ENCODE measurements around the gene IFT74.

The IFT74 gene

DNA sequence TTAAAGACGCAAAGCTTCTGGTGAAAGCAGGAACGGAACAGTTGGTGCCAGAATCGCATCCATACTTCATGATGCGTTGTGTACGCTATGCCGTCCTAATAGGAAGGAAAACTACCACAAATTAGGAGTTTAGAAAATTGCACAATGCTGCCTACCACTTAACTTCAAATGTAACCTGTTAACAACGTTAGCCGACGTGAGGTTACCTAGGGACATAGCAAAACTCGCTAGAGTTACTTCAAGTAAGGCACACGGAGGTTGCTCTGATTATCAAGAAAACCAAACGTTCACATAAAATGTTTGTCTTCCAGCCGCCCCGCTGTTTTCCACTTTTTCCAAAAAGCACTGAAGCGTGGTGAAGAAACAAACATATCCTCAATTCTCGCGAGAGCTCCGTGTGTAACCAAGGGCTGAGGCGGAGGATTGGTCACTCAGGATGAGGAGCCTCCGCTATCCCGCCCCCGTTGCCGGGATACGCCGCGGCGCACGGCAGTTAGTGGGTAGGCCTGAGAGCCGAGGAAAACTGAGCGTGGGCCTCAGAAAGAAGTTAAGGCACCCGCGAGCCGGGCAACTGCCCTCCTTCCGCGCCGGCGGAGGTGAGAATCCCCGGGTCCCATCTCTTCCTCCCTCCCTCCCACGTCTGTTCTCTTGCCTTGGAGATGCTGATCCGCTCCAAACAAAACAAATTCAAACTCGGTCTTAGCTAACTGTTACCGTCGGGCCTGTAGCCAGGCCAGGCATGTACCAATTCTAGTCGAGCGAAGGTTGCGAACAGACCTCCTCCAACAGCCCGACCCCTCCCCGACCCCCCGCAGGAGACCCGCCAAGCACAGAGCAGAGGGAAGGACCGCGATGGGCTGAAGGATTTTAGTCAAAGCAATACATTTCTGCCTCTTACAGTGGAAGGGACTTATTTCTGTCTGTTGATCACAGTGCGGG lies at the start of gene IFT74:
TSS of gene IFT74 (plus strand) at position 492 of the 939 bp plus-strand sequence. CDS start 5,556 bp downstream, outside the sequence.
- no peaks in the 10 kb centered on the region for H3K36me3 ChIP-seq (ENCODE audit: control insufficient read depth in 2 of 2, insufficient read depth in 2 of 2, low read length in 2 of 2)
- H3K27me3 ChIP-seq (ENCODE audit: control insufficient read depth in 2 of 2, insufficient read depth in 2 of 2, low read length in 2 of 2) = no peaks in the 10 kb centered on the region
- no peaks in the 10 kb centered on the region for H3K9me3 ChIP-seq (ENCODE audit: control insufficient read depth in 2 of 2, low read length in 2 of 2)
- H3K27ac ChIP-seq (ENCODE audit: low read depth in 2 of 2, low read length in 2 of 2) = peak within 1 kb of the TSS; percentile 89 to 90
- H3K4me1 ChIP-seq (ENCODE audit: control insufficient read depth in 2 of 2, insufficient read depth in 2 of 2, low read length in 2 of 2) = peaks cover 4 to 11% of the 10 kb centered on the region in 2 donors
- peak within 1 kb of the TSS; percentile 89 to 99 for H3K4me3 ChIP-seq (ENCODE audit: low read length in 2 of 2)
- peak within 1 kb of the TSS; percentile 85 to 86 for H3K9ac ChIP-seq (ENCODE audit: low read depth in 1 of 2, low read length in 2 of 2)

- H3K4me3 ChIP-seq (ENCODE audit: low read length in 2 of 2) = no peak overlapping the region
- H3K9me3 ChIP-seq (ENCODE audit: control insufficient read depth in 2 of 2, low read length in 2 of 2) = no peaks in the 10 kb centered on the region
- no peak overlapping the region for H3K27ac ChIP-seq (ENCODE audit: low read depth in 2 of 2, low read length in 2 of 2)
- peaks cover 23 to 38% of the 10 kb centered on the region in 2 donors for H3K36me3 ChIP-seq (ENCODE audit: control insufficient read depth in 2 of 2, insufficient read depth in 2 of 2, low read length in 2 of 2)
- no peaks in the 10 kb centered on the region for H3K4me1 ChIP-seq (ENCODE audit: control insufficient read depth in 2 of 2, insufficient read depth in 2 of 2, low read length in 2 of 2)
- H3K27me3 ChIP-seq (ENCODE audit: control insufficient read depth in 2 of 2, insufficient read depth in 2 of 2, low read length in 2 of 2) = no peaks in the 10 kb centered on the region
- H3K9ac ChIP-seq (ENCODE audit: low read depth in 1 of 2, low read length in 2 of 2) = no peak overlapping the region
Measured at GRCh38 chr9:26913138-26913668, 43.0 kb upstream of the IFT74 start.

- Histone ChIP-seq H3K9ac (ENCODE audit: low read depth in 1 of 2, low read length in 2 of 2) (no peak overlapping the region), H3K36me3 (ENCODE audit: control insufficient read depth in 2 of 2, insufficient read depth in 2 of 2, low read length in 2 of 2) (peaks cover 52 to 61% of the 10 kb centered on the region in 2 donors), H3K4me1 (ENCODE audit: control insufficient read depth in 2 of 2, insufficient read depth in 2 of 2, low read length in 2 of 2) (no peaks in the 10 kb centered on the region), H3K4me3 (ENCODE audit: low read length in 2 of 2) (no peak overlapping the region), H3K27ac (ENCODE audit: low read depth in 2 of 2, low read length in 2 of 2) (no peak overlapping the region), H3K9me3 (ENCODE audit: control insufficient read depth in 2 of 2, low read length in 2 of 2) (no peaks in the 10 kb centered on the region), H3K27me3 (ENCODE audit: control insufficient read depth in 2 of 2, insufficient read depth in 2 of 2, low read length in 2 of 2) (no peaks in the 10 kb centered on the region)
Measured at GRCh38 chr9:26919698-26920097, 36.5 kb upstream of the IFT74 start.

- no peaks in the 10 kb centered on the region for H3K9me3 ChIP-seq (ENCODE audit: control insufficient read depth in 2 of 2, low read length in 2 of 2)
- peaks cover 43 to 52% of the 10 kb centered on the region in 2 donors for H3K36me3 ChIP-seq (ENCODE audit: control insufficient read depth in 2 of 2, insufficient read depth in 2 of 2, low read length in 2 of 2)
- no peak overlapping the region for H3K27ac ChIP-seq (ENCODE audit: low read depth in 2 of 2, low read length in 2 of 2)
- peaks cover 0 to 2% of the 10 kb centered on the region in 2 donors for H3K4me1 ChIP-seq (ENCODE audit: control insufficient read depth in 2 of 2, insufficient read depth in 2 of 2, low read length in 2 of 2)
- no peak overlapping the region for H3K4me3 ChIP-seq (ENCODE audit: low read length in 2 of 2)
- H3K9ac ChIP-seq (ENCODE audit: low read depth in 1 of 2, low read length in 2 of 2) = no peak overlapping the region
- H3K27me3 ChIP-seq (ENCODE audit: control insufficient read depth in 2 of 2, insufficient read depth in 2 of 2, low read length in 2 of 2) = no peaks in the 10 kb centered on the region
Measured at GRCh38 chr9:26925609-26926008, 30.6 kb upstream of the IFT74 start.

DNA sequence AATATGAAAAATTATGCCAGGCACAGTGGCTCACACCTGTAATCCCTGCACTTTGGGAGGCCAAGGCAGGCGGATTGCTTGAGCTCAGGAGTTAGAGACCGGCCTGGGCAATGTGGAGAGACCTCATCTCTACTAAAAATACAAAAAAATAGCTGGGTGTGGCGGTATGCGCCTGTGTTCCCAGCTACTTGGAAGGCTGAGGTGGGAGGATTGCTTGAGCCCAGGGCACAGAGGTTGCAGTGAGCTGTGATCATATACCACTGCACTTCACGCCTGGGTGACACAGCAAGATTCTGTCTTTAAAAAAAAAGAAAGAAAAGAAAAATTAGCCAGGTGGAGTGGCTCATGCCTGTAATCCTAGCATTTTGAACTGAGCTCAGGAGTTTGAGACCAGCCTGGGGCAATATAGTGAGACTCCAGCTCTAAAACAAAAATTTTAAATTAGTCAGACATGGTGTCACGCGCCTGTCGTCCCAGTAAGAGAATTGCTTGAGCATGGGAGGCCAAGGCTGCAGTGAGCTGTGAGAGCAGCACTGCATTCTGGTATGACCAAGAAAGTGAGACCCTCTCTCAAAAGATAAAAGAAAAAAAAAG lies 27.2 kb upstream of the IFT74 start:
- peaks cover 0 to 2% of the 10 kb centered on the region in 2 donors for H3K4me1 ChIP-seq (ENCODE audit: control insufficient read depth in 2 of 2, insufficient read depth in 2 of 2, low read length in 2 of 2)
- no peaks in the 10 kb centered on the region for H3K27me3 ChIP-seq (ENCODE audit: control insufficient read depth in 2 of 2, insufficient read depth in 2 of 2, low read length in 2 of 2)
- H3K36me3 ChIP-seq (ENCODE audit: control insufficient read depth in 2 of 2, insufficient read depth in 2 of 2, low read length in 2 of 2) = peaks cover 25 to 39% of the 10 kb centered on the region in 2 donors
- no peak overlapping the region for H3K4me3 ChIP-seq (ENCODE audit: low read length in 2 of 2)
- no peak overlapping the region for H3K27ac ChIP-seq (ENCODE audit: low read depth in 2 of 2, low read length in 2 of 2)
- H3K9me3 ChIP-seq (ENCODE audit: control insufficient read depth in 2 of 2, low read length in 2 of 2) = no peaks in the 10 kb centered on the region
- no peak overlapping the region for H3K9ac ChIP-seq (ENCODE audit: low read depth in 1 of 2, low read length in 2 of 2)

DNA sequence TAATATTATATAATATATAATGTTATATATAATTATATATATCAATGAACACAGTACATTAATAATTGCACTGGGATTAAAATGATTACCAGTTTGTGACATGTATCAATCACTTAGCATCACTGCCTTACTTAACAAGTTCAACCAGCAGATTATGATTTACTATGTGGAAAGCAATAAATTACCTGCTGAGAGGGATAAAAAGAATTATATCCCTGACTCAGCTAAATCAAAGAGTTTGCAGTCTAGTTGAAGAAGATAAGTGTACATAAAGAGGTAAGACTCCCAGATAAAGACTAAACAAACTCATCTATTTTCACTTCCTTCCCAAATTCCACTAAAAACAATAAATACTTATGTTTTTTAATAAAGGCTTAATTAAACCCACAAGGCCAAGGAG lies 20.4 kb upstream of the IFT74 start:
- Histone ChIP-seq H3K36me3 (ENCODE audit: control insufficient read depth in 2 of 2, insufficient read depth in 2 of 2, low read length in 2 of 2) (peaks cover 0 to 6% of the 10 kb centered on the region in 2 donors), H3K27ac (ENCODE audit: low read depth in 2 of 2, low read length in 2 of 2) (no peak overlapping the region), H3K27me3 (ENCODE audit: control insufficient read depth in 2 of 2, insufficient read depth in 2 of 2, low read length in 2 of 2) (no peaks in the 10 kb centered on the region), H3K9ac (ENCODE audit: low read depth in 1 of 2, low read length in 2 of 2) (no peak overlapping the region), H3K4me1 (ENCODE audit: control insufficient read depth in 2 of 2, insufficient read depth in 2 of 2, low read length in 2 of 2) (no peaks in the 10 kb centered on the region), H3K4me3 (ENCODE audit: low read length in 2 of 2) (no peak overlapping the region), H3K9me3 (ENCODE audit: control insufficient read depth in 2 of 2, low read length in 2 of 2) (no peaks in the 10 kb centered on the region)

DNA sequence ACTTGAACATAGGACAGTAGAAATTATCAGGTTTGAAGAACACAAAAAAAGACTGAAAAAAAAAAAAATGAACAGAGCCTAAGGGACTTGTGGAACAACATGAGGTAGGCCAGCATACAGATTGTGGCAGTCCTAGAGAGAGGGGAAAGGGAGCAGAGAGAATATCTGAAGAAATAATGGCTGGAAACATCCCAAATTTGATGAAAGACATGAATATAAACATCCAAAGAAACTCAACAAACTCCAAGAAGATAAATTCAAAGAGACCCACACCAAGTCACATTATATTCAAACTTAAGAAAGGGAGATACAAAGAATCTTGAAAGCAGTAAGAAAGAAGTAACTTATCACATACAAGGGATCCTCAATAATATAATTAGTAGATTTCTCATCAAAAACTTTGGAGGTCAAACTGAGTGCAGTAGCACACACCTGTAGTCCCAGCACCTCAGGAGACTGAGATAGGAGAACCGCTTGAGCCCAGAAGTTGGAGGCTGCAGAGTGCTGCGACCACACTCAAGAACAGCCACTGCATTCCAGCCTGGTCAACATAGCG lies 18.3 kb upstream of the IFT74 start:
- H3K27me3 ChIP-seq (ENCODE audit: control insufficient read depth in 2 of 2, insufficient read depth in 2 of 2, low read length in 2 of 2) = no peaks in the 10 kb centered on the region
- no peaks in the 10 kb centered on the region for H3K36me3 ChIP-seq (ENCODE audit: control insufficient read depth in 2 of 2, insufficient read depth in 2 of 2, low read length in 2 of 2)
- no peaks in the 10 kb centered on the region for H3K4me1 ChIP-seq (ENCODE audit: control insufficient read depth in 2 of 2, insufficient read depth in 2 of 2, low read length in 2 of 2)
- no peak overlapping the region for H3K27ac ChIP-seq (ENCODE audit: low read depth in 2 of 2, low read length in 2 of 2)
- H3K9me3 ChIP-seq (ENCODE audit: control insufficient read depth in 2 of 2, low read length in 2 of 2) = no peaks in the 10 kb centered on the region
- no peak overlapping the region for H3K4me3 ChIP-seq (ENCODE audit: low read length in 2 of 2)
- H3K9ac ChIP-seq (ENCODE audit: low read depth in 1 of 2, low read length in 2 of 2) = no peak overlapping the region

- no peaks in the 10 kb centered on the region for H3K36me3 ChIP-seq (ENCODE audit: control insufficient read depth in 2 of 2, insufficient read depth in 2 of 2, low read length in 2 of 2)
- no peak overlapping the region for H3K9ac ChIP-seq (ENCODE audit: low read depth in 1 of 2, low read length in 2 of 2)
- H3K9me3 ChIP-seq (ENCODE audit: control insufficient read depth in 2 of 2, low read length in 2 of 2) = no peaks in the 10 kb centered on the region
- peaks cover 0 to 2% of the 10 kb centered on the region in 2 donors for H3K4me1 ChIP-seq (ENCODE audit: control insufficient read depth in 2 of 2, insufficient read depth in 2 of 2, low read length in 2 of 2)
- H3K27me3 ChIP-seq (ENCODE audit: control insufficient read depth in 2 of 2, insufficient read depth in 2 of 2, low read length in 2 of 2) = no peaks in the 10 kb centered on the region
- H3K4me3 ChIP-seq (ENCODE audit: low read length in 2 of 2) = no peak overlapping the region
- H3K27ac ChIP-seq (ENCODE audit: low read depth in 2 of 2, low read length in 2 of 2) = no peak overlapping the region
Measured at GRCh38 chr9:26939955-26940711, 16.1 kb upstream of the IFT74 start.

DNA sequence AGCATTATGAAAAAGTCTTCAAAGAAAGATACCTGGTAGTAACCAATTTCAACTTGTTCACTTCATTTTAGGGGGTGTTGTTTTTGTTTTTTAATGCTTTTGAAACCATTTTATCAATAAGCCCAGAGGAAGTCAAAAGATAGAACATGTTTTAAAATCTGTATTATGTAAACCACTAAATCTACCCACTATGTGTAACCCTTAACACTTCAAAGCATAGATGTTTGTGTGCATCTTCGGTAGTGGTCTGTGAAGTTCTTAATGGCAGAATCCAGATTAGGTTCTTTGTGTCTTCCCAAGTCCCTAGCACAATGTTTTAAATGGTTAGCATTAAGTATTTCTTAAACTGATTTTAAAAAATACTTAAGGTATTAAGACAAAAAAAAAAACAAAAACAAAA lies 15.4 kb upstream of the IFT74 start:
- Histone ChIP-seq H3K4me3 (ENCODE audit: low read length in 2 of 2) (no peak overlapping the region), H3K9ac (ENCODE audit: low read depth in 1 of 2, low read length in 2 of 2) (no peak overlapping the region), H3K27me3 (ENCODE audit: control insufficient read depth in 2 of 2, insufficient read depth in 2 of 2, low read length in 2 of 2) (no peaks in the 10 kb centered on the region), H3K27ac (ENCODE audit: low read depth in 2 of 2, low read length in 2 of 2) (no peak overlapping the region), H3K9me3 (ENCODE audit: control insufficient read depth in 2 of 2, low read length in 2 of 2) (no peaks in the 10 kb centered on the region), H3K4me1 (ENCODE audit: control insufficient read depth in 2 of 2, insufficient read depth in 2 of 2, low read length in 2 of 2) (peaks cover 4 to 8% of the 10 kb centered on the region in 2 donors), H3K36me3 (ENCODE audit: control insufficient read depth in 2 of 2, insufficient read depth in 2 of 2, low read length in 2 of 2) (no peaks in the 10 kb centered on the region)
